PC-9 (cell line): ENCODE data around the gene CCDC92.

ENCODE experiments used
- EZH2 ChIP-seq: fragments of 200-600 bp; sonication (generic); IDR thresholded peaks from 2 replicates; pipeline ENCODE4 v1.8.0; 2017; ENCODE audit warnings: antibody characterized with exemption, low read depth
- TF ChIP-seq, protein P1 (sequence below): fragments of 200-600 bp; sonication (generic); conservative IDR thresholded peaks from 2 replicates; pipeline ENCODE4 v1.6.1; 2017; ENCODE audit warnings: mixed run types, antibody characterized with exemption, mild to moderate bottlenecking, moderate library complexity

DNA sequence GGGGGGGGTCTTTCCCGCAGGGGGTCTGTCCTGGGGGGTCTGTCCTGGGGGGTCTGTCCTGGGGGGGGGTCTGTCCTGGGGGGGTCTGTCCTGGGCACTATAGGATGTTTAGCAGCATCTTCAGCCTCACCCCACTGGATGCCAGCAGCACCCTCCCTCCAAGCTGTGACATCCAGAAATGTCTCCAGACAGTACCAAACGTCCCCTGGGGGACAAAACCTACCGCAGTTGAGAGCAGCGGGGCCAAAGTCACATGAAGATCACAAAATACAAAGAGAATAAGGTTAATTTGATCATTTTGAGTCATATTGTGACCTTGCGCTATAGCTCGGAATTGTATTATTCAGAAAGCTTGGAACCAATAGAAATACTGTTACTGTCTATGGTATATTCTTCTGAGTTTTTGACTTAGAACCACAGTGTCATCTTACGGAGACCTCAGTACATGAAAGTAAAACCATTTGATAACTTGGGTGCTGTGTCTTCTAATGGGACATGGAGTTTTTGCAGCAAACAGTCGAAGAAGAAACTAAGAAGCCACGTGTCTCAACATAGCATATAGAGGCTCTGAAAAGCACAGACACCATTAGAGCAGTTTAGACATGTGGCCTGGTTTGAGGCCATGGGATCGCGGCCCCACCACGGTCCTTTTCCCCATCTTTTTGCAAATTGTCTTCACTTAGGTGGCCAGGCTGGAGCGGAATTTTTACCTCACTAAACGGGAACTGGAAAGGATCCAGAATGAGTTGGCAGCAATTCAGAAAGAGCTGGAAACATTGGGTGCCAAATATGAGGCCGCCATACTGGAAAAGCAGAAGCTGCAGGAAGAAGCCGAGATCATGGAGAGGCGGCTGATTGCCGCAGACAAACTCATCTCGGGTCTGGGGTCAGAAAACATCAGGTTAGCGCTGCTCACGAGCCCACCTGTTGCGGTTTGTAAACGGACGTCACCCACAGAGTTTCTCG, 59.9 kb downstream of the CCDC92 start:
- TF ChIP-seq, protein P1, sequence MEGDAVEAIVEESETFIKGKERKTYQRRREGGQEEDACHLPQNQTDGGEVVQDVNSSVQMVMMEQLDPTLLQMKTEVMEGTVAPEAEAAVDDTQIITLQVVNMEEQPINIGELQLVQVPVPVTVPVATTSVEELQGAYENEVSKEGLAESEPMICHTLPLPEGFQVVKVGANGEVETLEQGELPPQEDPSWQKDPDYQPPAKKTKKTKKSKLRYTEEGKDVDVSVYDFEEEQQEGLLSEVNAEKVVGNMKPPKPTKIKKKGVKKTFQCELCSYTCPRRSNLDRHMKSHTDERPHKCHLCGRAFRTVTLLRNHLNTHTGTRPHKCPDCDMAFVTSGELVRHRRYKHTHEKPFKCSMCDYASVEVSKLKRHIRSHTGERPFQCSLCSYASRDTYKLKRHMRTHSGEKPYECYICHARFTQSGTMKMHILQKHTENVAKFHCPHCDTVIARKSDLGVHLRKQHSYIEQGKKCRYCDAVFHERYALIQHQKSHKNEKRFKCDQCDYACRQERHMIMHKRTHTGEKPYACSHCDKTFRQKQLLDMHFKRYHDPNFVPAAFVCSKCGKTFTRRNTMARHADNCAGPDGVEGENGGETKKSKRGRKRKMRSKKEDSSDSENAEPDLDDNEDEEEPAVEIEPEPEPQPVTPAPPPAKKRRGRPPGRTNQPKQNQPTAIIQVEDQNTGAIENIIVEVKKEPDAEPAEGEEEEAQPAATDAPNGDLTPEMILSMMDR = no peak
- no peak for TF ChIP-seq EZH2
